ENCODE measurements around the gene CYFIP1. TPM values are rescaled to one million over a fixed set of nuclear protein-coding genes. Genes with fewer than 3 reads are reported as not detected.
A peak's percentile ranks its signal among the peaks of the same experiment; 100 is the strongest.

CYFIP1 gene
- total RNA-seq, 1 experiment from 2014 or later, result 205 TPM

- intact Hi-C loops (cut with micrococcal nuclease; ENCODE audit: unreplicated experiment), result no loop called here
- Histone ChIP-seq H3K36me3 (ENCODE audit: control insufficient read depth, insufficient read depth, low read length) (peaks cover 7% of the 10 kb centered on the region), H3K9me3 (no peaks in the 10 kb centered on the region), H3K4me3 (ENCODE audit: low read depth, low read length) (no peak overlapping the region), H3K27me3 (replicated peaks; ENCODE audit: control insufficient read depth, insufficient read depth, low read length) (no peaks in the 10 kb centered on the region), H3K4me1 (no peaks in the 10 kb centered on the region)
- no TSS peak for BruUV-seq (replicated peaks)
- H3K4me1 Mint-ChIP-seq (ENCODE audit: low read depth, unreplicated experiment), result no peaks in the 10 kb centered on the region
- no peak for TF ChIP-seq CTCF (IDR thresholded peaks at IDR 0.05; ENCODE audit: insufficient read depth in 1 of 2, low read depth in 1 of 2, low read length in 1 of 2, severe bottlenecking in 1 of 2, unreplicated experiment in 1 of 2)
- no peak overlapping the region for H3K4me3 Mint-ChIP-seq (ENCODE audit: unreplicated experiment)
- DNase-seq, result peak in 1 of 2 experiments; percentile 24
- CTCF ChIA-PET, result no interaction called here
- peaks cover 75% of the 10 kb centered on the region for H3K36me3 Mint-ChIP-seq (ENCODE audit: insufficient read depth, unreplicated experiment)
- H3K27me3 Mint-ChIP-seq (ENCODE audit: insufficient read depth, unreplicated experiment), result no peaks in the 10 kb centered on the region
- POLR2A ChIA-PET, result no interaction called here
- no peaks in the 10 kb centered on the region for H3K9me3 Mint-ChIP-seq (ENCODE audit: unreplicated experiment)
- H3K27ac Mint-ChIP-seq (ENCODE audit: unreplicated experiment), result no peak overlapping the region
Measured at GRCh38 chr15:22902578-22902977, 77.6 kb downstream of the CYFIP1 start.

GRCh38 chr15:22902046-22902445 lies 78.1 kb downstream of the CYFIP1 start:
- Mint-ChIP-seq H3K9me3 (ENCODE audit: unreplicated experiment) (no peaks in the 10 kb centered on the region), H3K4me3 (ENCODE audit: unreplicated experiment) (no peak overlapping the region), H3K27me3 (ENCODE audit: insufficient read depth, unreplicated experiment) (no peaks in the 10 kb centered on the region), H3K4me1 (ENCODE audit: low read depth, unreplicated experiment) (no peaks in the 10 kb centered on the region), H3K36me3 (ENCODE audit: insufficient read depth, unreplicated experiment) (peaks cover 81% of the 10 kb centered on the region), H3K27ac (ENCODE audit: unreplicated experiment) (no peak overlapping the region)
- Histone ChIP-seq H3K4me1 (no peaks in the 10 kb centered on the region), H3K36me3 (ENCODE audit: control insufficient read depth, insufficient read depth, low read length) (peaks cover 4% of the 10 kb centered on the region), H3K27me3 (replicated peaks; ENCODE audit: control insufficient read depth, insufficient read depth, low read length) (no peaks in the 10 kb centered on the region), H3K4me3 (ENCODE audit: low read depth, low read length) (no peak overlapping the region), H3K9me3 (no peaks in the 10 kb centered on the region)
- no peak for TF ChIP-seq CTCF (IDR thresholded peaks at IDR 0.05; ENCODE audit: insufficient read depth in 1 of 2, low read depth in 1 of 2, low read length in 1 of 2, severe bottlenecking in 1 of 2, unreplicated experiment in 1 of 2)
- ChIA-PET CTCF (no interaction called here), POLR2A (no interaction called here)
- no peak for DNase-seq
- no TSS peak for BruUV-seq (replicated peaks)
- intact Hi-C loops (cut with micrococcal nuclease; ENCODE audit: unreplicated experiment), result no loop called here

- no peak for TF ChIP-seq CTCF (IDR thresholded peaks at IDR 0.05; ENCODE audit: insufficient read depth in 1 of 2, low read depth in 1 of 2, low read length in 1 of 2, severe bottlenecking in 1 of 2, unreplicated experiment in 1 of 2)
- Histone ChIP-seq H3K4me1 (peaks cover 40% of the 10 kb centered on the region), H3K4me3 (ENCODE audit: low read depth, low read length) (no peak overlapping the region), H3K36me3 (ENCODE audit: control insufficient read depth, insufficient read depth, low read length) (no peaks in the 10 kb centered on the region; the same call in 1 of the 2 replicates), H3K9me3 (no peaks in the 10 kb centered on the region), H3K27me3 (replicated peaks; ENCODE audit: control insufficient read depth, insufficient read depth, low read length) (no peaks in the 10 kb centered on the region)
- H3K9me3 Mint-ChIP-seq (ENCODE audit: unreplicated experiment), result no peaks in the 10 kb centered on the region
- intact Hi-C loops (cut with micrococcal nuclease; ENCODE audit: unreplicated experiment), result loop anchor here (10.0 kb wide), 2 partner anchors 51 to 111 kb away; partner anchors contain the start of gene NIPA1
- peaks cover 89% of the 10 kb centered on the region for H3K36me3 Mint-ChIP-seq (ENCODE audit: insufficient read depth, unreplicated experiment)
- no peak overlapping the region for H3K4me3 Mint-ChIP-seq (ENCODE audit: unreplicated experiment)
- ChIA-PET CTCF (interaction anchor here (0.7 kb wide), 1 partner anchor 11 kb away, joined by 3 read pairs; no protein-coding TSS in a partner anchor), POLR2A (no interaction called here)
- peaks cover 36% of the 10 kb centered on the region for H3K4me1 Mint-ChIP-seq (ENCODE audit: low read depth, unreplicated experiment)
- no peaks in the 10 kb centered on the region for H3K27me3 Mint-ChIP-seq (ENCODE audit: insufficient read depth, unreplicated experiment)
- H3K27ac Mint-ChIP-seq (ENCODE audit: unreplicated experiment), result peak overlapping the region; percentile 71
- DNase-seq, result peak; percentile 76 to 85
- BruUV-seq (replicated peaks), result no TSS peak
Measured at GRCh38 chr15:22895465-22896190, 84.5 kb downstream of the CYFIP1 start.
